AG04449 (cell line): ENCODE results near the gene PBX4.
A peak's percentile ranks its signal among the peaks of the same experiment; 100 is the strongest.

Experiments used
- CTCF ChIA-PET: fragments of 350-600 bp; formaldehyde crosslinking; extraction: SDS; loops from one replicate; lab custom pipeline; 2021; ENCODE audit warnings: antibody characterized with exemption; lab: Yijun Ruan, JAX
- POLR2A ChIA-PET: fragments of 400-600, 350-600 bp; formaldehyde crosslinking; extraction: SDS; loops from one replicate; lab custom pipeline; 2020; ENCODE audit warnings: antibody characterized with exemption, inconsistent platforms; lab: Yijun Ruan, JAX
- DNase-seq: peaks from one replicate; pipeline ENCODE4 v3.0.0-alpha.2; 2010; ENCODE audit warnings: low read depth, low spot score
- H3K4me3 ChIP-seq: 2 replicates; pipeline ENCODE4 v1.5.1; 2011; ENCODE audit warnings: low read depth, mild to moderate bottlenecking, control low read depth, low read length
- CTCF ChIP-seq: IDR thresholded peaks from one replicate; pipeline ENCODE4 v1.5.1; 2011; ENCODE audit warnings: mild to moderate bottlenecking, moderate library complexity, low read length, control low read depth, inconsistent platforms; ENCODE audit not compliant: insufficient read depth; ENCODE audit errors: missing control alignments

Gene PBX4

GRCh38 chr19:19532806-19533701 lies 85.4 kb downstream of the PBX4 start:
- no peak overlapping the region for H3K4me3 ChIP-seq
- POLR2A ChIA-PET: interaction anchor here (1.0 kb wide), 3 partner anchors 16 to 109 kb away, joined by 3 to 4 read pairs (median 3); partner anchors contain the start of genes NDUFA13 and TSSK6
- TF ChIP-seq CTCF: no peak

GRCh38 chr19:19531951-19532805 lies 86.3 kb downstream of the PBX4 start:
- H3K4me3 ChIP-seq: no peak overlapping the region
- peak; percentile 98 for TF ChIP-seq CTCF
- no peak for DNase-seq
- POLR2A ChIA-PET: interaction anchor here (1.0 kb wide), 3 partner anchors 16 to 110 kb away, joined by 3 to 4 read pairs (median 3); partner anchors contain the start of genes NDUFA13 and TSSK6
- CTCF ChIA-PET: interaction anchor here (0.6 to 12.9 kb wide), 40 partner anchors 9 to 428 kb away, joined by 3 to 279 read pairs (median 6); partner anchors contain the start of genes GMIP, LPAR2, NDUFA13 and TSSK6

More at GRCh38 chr19:19532806-19533701, 85.4 kb downstream of the PBX4 start:
- CTCF ChIA-PET: interaction anchor here (0.7 to 12.9 kb wide), 31 partner anchors 8 to 427 kb away, joined by 3 to 279 read pairs (median 8); partner anchors contain the start of genes GMIP, LPAR2, NDUFA13 and TSSK6
- DNase-seq: no peak

- TF ChIP-seq CTCF: no peak
- no peak overlapping the region for H3K4me3 ChIP-seq
- no peak for DNase-seq
- POLR2A ChIA-PET: no interaction called here
- CTCF ChIA-PET: interaction anchor here (1.0 to 12.9 kb wide), 16 partner anchors 11 to 428 kb away, joined by 3 to 279 read pairs (median 10); partner anchors contain the start of genes GMIP, LPAR2, NDUFA13 and TSSK6
Measured at GRCh38 chr19:19530889-19531288, 87.6 kb downstream of the PBX4 start.

- TF ChIP-seq CTCF: peak; percentile 7
- ChIA-PET CTCF (interaction anchor here (0.9 to 12.9 kb wide), 10 partner anchors 10 to 428 kb away, joined by 3 to 279 read pairs (median 4); partner anchors contain the start of genes GMIP and NDUFA13), POLR2A (no interaction called here)
- no peak for DNase-seq
- H3K4me3 ChIP-seq: no peak overlapping the region
Measured at GRCh38 chr19:19530423-19530804, 88.1 kb downstream of the PBX4 start.

- H3K4me3 ChIP-seq: no peak overlapping the region
- CTCF ChIA-PET: interaction anchor here (0.9 to 12.9 kb wide), 12 partner anchors 10 to 429 kb away, joined by 3 to 279 read pairs (median 4); partner anchors contain the start of genes GMIP and NDUFA13
- DNase-seq: no peak
- POLR2A ChIA-PET: no interaction called here
- TF ChIP-seq CTCF: no peak
Measured at GRCh38 chr19:19529783-19530422, 88.6 kb downstream of the PBX4 start.
